GM23338 (cell line): ENCODE results near the gene PTPRJ. TPM values are rescaled to one million over a fixed set of nuclear protein-coding genes. Genes with fewer than 3 reads are reported as not detected.

Experiments
- ATAC-seq: fragments of 200-7000 bp; cut with Tn5 transposase; 3 replicates; pipeline ENCODE4 v1.9.1; 2020
- DNase-seq: peaks from one replicate; pipeline ENCODE4 v3.0.0-alpha.2; 2015; ENCODE audit warnings: low spot score
- H2AFZ ChIP-seq: fragments of 200-600 bp; sonication (generic); 2 replicates; pipeline ENCODE4 v1.8.0; 2016; ENCODE audit warnings: antibody characterized with exemption, mild to moderate bottlenecking, moderate library complexity
- H3F3A ChIP-seq: fragments of 200-600 bp; sonication (generic); replicated peaks from 2 replicates; pipeline ENCODE4 v1.8.0; 2017; ENCODE audit warnings: antibody characterized with exemption, mixed run types, low read depth
- H3K27ac ChIP-seq: fragments of 200-600 bp; sonication (generic); 2 replicates; pipeline ENCODE4 v1.6.1; 2016; ENCODE audit warnings: low read depth
- H3K27me3 ChIP-seq: fragments of 200-600 bp; sonication (generic); 2 replicates; pipeline ENCODE4 v1.8.0; 2016; ENCODE audit warnings: mild to moderate bottlenecking, mixed run types, moderate library complexity; ENCODE audit not compliant: insufficient read depth
- H3K36me3 ChIP-seq: fragments of 200-600 bp; sonication (generic); 2 replicates; pipeline ENCODE4 v1.8.0; 2016; ENCODE audit warnings: mild to moderate bottlenecking; ENCODE audit not compliant: insufficient read depth
- H3K4me1 ChIP-seq: fragments of 200-600 bp; sonication (generic); 2 replicates; pipeline ENCODE4 v1.8.0; 2016; ENCODE audit warnings: mild to moderate bottlenecking, moderate library complexity; ENCODE audit not compliant: insufficient read depth
- H3K4me2 ChIP-seq: fragments of 200-600 bp; sonication (generic); 2 replicates; pipeline ENCODE4 v1.7.1; 2017; ENCODE audit warnings: mixed run types
- H3K4me3 ChIP-seq: fragments of 200-600 bp; sonication (generic); 2 replicates; pipeline ENCODE4 v1.6.1; 2016; ENCODE audit warnings: mixed run types
- H3K79me2 ChIP-seq: fragments of 200-600 bp; sonication (generic); replicated peaks from 2 replicates; pipeline ENCODE4 v1.8.0; 2017; ENCODE audit warnings: mild to moderate bottlenecking; ENCODE audit not compliant: insufficient read depth
- H3K9me2 ChIP-seq: fragments of 200-600 bp; sonication (generic); 2 replicates; pipeline ENCODE4 v1.8.0; 2017; ENCODE audit not compliant: insufficient read depth
- H4K20me1 ChIP-seq: fragments of 200-600 bp; sonication (generic); replicated peaks from 2 replicates; pipeline ENCODE4 v1.8.0; 2017; ENCODE audit warnings: mild to moderate bottlenecking; ENCODE audit not compliant: insufficient read depth
- H3K27ac Mint-ChIP-seq: 2 replicates; pipeline ENCODE4 v1.8.0; 2020; ENCODE audit warnings: inconsistent platforms, mild to moderate bottlenecking, moderate library complexity, mixed read lengths
- H3K27me3 Mint-ChIP-seq: 3 replicates; pipeline ENCODE4 v1.8.0; 2022; ENCODE audit warnings: low read depth, mild to moderate bottlenecking, moderate library complexity, mixed read lengths, inconsistent platforms; ENCODE audit not compliant: insufficient read depth, poor library complexity
- H3K36me3 Mint-ChIP-seq: 3 replicates; pipeline ENCODE4 v1.8.0; 2021; ENCODE audit warnings: low read depth, mild to moderate bottlenecking, inconsistent platforms, moderate library complexity, mixed read lengths
- H3K4me1 Mint-ChIP-seq: 3 replicates; pipeline ENCODE4 v1.8.0; 2020; ENCODE audit warnings: mild to moderate bottlenecking, inconsistent platforms, mixed read lengths
- H3K4me3 Mint-ChIP-seq: 3 replicates; pipeline ENCODE4 v1.8.0; 2021; ENCODE audit warnings: moderate library complexity, mild to moderate bottlenecking, inconsistent platforms, mixed read lengths
- H3K9me3 Mint-ChIP-seq: 3 replicates; pipeline ENCODE4 v1.8.0; 2020; ENCODE audit warnings: moderate library complexity, mild to moderate bottlenecking, inconsistent platforms, mixed read lengths
- CREB1 ChIP-seq: fragments of 250-450 bp; sonication (Bioruptor Pico); IDR thresholded peaks from 2 replicates; pipeline ENCODE4 v1.5.0; 2020; ENCODE audit warnings: low read depth, mild to moderate bottlenecking, moderate library complexity
- EZH2 ChIP-seq: fragments of 200-600 bp; sonication (generic); IDR thresholded peaks from one replicate; pipeline ENCODE4 v1.8.0; 2017; ENCODE audit warnings: antibody characterized with exemption, mild to moderate bottlenecking, low read depth; ENCODE audit not compliant: unreplicated experiment
- JUNB ChIP-seq: IDR thresholded peaks from one replicate; pipeline ENCODE4 v1.6.1; 2016; ENCODE audit warnings: antibody characterized with exemption; ENCODE audit not compliant: unreplicated experiment
- POLR2AphosphoS5 ChIP-seq: IDR thresholded peaks from 2 replicates; pipeline ENCODE4 v1.6.1; 2016; ENCODE audit warnings: antibody characterized with exemption, low read depth
- STAT1 ChIP-seq: IDR thresholded peaks from one replicate; pipeline ENCODE4 v1.6.1; 2016; ENCODE audit warnings: antibody characterized with exemption; ENCODE audit not compliant: unreplicated experiment
- ZNF114 ChIP-seq: fragments of 250-450 bp; sonication (Bioruptor Pico); IDR thresholded peaks from 2 replicates; pipeline ENCODE4 v1.5.0; 2020; ENCODE audit warnings: mild to moderate bottlenecking, moderate library complexity
- ZNF331 ChIP-seq: fragments of 250-450 bp; sonication (Bioruptor Pico); IDR thresholded peaks from 2 replicates; pipeline ENCODE4 v1.5.0; 2020; ENCODE audit warnings: low read depth, mild to moderate bottlenecking, moderate library complexity
- polyA plus RNA-seq: library from polyadenylated mRNA; unstranded; fragments of >200 nt; fragmentation: Nextera tagmentation; extraction: Ambion mirVana; gene quantifications from 2 replicates; pipeline ENCODE4 v1.2.1, GENCODE V29; 2016
- total RNA-seq: library from RNA; depleted of rRNA; stranded (reverse); fragments of >200 nt; shearing (Covaris generic); gene quantifications from 2 replicates; pipeline ENCODE4 v1.2.3, GENCODE V29; 2014
- TF ChIP-seq, protein P1 (sequence below): fragments of 250-450 bp; sonication (Bioruptor Pico); IDR thresholded peaks from 2 replicates; pipeline ENCODE4 v1.5.0; 2020; ENCODE audit warnings: mild to moderate bottlenecking, moderate library complexity
- TF ChIP-seq, protein P2 (sequence below): IDR thresholded peaks from 2 replicates; pipeline ENCODE4 v1.6.1; 2016; ENCODE audit warnings: antibody characterized with exemption
- TF ChIP-seq, protein P3 (sequence below), 2 experiments: fragments of 200-600 bp in 1 of 2; sonication (generic) in 1 of 2; conservative IDR thresholded peaks; 2 replicates each; pipeline versions ENCODE4 v1.5.1 to v1.6.1; 2016 to 2017; ENCODE audit warnings: antibody characterized with exemption in 2 of 2, low read depth in 2 of 2, mild to moderate bottlenecking in 2 of 2, moderate library complexity in 1 of 2
- TF ChIP-seq, protein P4 (sequence below): IDR thresholded peaks from one replicate; pipeline ENCODE4 v1.6.1; 2018; ENCODE audit warnings: antibody characterized with exemption; ENCODE audit not compliant: unreplicated experiment

Gene PTPRJ
- total and polyA plus RNA-seq, 2 experiments from 2014 or later: 4.2 to 16.0 TPM

DNA sequence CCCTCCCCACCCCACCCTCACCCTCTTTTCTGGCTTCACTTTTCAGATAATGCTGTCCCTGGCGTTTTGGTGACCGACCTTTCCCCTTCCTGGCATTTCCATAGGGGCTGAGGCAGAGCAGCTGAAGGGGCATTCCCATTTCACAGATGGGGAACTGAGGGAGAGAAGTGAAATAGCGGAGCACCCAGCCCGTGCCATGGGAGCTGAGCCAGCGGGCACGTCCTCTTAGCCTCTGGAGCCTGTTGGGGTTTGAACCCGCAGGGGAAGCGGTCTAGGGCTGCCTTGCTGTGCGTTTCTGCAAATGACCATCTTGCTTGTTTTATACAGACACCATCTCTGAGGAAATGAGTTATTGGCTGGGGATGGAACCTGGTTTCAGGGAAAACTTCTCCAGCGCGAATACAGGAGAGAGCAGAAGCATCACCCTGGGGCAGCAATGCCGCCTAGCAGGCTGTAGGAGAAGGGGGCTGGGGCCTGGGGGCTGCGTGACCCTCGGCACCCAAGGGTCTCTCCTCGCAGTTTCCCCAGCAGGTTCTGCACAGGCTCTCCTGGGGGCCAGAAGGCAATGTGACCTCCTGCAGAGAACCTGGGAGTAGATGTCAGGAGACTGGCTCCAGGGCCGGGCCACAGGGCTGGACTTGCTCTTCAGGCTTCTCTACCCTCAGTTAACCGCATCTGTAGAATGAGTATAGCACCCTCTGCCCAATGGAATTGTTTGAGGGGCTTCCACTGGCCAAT, 1.5 kb downstream of the PTPRJ start (continued):
- TF ChIP-seq, protein P1, sequence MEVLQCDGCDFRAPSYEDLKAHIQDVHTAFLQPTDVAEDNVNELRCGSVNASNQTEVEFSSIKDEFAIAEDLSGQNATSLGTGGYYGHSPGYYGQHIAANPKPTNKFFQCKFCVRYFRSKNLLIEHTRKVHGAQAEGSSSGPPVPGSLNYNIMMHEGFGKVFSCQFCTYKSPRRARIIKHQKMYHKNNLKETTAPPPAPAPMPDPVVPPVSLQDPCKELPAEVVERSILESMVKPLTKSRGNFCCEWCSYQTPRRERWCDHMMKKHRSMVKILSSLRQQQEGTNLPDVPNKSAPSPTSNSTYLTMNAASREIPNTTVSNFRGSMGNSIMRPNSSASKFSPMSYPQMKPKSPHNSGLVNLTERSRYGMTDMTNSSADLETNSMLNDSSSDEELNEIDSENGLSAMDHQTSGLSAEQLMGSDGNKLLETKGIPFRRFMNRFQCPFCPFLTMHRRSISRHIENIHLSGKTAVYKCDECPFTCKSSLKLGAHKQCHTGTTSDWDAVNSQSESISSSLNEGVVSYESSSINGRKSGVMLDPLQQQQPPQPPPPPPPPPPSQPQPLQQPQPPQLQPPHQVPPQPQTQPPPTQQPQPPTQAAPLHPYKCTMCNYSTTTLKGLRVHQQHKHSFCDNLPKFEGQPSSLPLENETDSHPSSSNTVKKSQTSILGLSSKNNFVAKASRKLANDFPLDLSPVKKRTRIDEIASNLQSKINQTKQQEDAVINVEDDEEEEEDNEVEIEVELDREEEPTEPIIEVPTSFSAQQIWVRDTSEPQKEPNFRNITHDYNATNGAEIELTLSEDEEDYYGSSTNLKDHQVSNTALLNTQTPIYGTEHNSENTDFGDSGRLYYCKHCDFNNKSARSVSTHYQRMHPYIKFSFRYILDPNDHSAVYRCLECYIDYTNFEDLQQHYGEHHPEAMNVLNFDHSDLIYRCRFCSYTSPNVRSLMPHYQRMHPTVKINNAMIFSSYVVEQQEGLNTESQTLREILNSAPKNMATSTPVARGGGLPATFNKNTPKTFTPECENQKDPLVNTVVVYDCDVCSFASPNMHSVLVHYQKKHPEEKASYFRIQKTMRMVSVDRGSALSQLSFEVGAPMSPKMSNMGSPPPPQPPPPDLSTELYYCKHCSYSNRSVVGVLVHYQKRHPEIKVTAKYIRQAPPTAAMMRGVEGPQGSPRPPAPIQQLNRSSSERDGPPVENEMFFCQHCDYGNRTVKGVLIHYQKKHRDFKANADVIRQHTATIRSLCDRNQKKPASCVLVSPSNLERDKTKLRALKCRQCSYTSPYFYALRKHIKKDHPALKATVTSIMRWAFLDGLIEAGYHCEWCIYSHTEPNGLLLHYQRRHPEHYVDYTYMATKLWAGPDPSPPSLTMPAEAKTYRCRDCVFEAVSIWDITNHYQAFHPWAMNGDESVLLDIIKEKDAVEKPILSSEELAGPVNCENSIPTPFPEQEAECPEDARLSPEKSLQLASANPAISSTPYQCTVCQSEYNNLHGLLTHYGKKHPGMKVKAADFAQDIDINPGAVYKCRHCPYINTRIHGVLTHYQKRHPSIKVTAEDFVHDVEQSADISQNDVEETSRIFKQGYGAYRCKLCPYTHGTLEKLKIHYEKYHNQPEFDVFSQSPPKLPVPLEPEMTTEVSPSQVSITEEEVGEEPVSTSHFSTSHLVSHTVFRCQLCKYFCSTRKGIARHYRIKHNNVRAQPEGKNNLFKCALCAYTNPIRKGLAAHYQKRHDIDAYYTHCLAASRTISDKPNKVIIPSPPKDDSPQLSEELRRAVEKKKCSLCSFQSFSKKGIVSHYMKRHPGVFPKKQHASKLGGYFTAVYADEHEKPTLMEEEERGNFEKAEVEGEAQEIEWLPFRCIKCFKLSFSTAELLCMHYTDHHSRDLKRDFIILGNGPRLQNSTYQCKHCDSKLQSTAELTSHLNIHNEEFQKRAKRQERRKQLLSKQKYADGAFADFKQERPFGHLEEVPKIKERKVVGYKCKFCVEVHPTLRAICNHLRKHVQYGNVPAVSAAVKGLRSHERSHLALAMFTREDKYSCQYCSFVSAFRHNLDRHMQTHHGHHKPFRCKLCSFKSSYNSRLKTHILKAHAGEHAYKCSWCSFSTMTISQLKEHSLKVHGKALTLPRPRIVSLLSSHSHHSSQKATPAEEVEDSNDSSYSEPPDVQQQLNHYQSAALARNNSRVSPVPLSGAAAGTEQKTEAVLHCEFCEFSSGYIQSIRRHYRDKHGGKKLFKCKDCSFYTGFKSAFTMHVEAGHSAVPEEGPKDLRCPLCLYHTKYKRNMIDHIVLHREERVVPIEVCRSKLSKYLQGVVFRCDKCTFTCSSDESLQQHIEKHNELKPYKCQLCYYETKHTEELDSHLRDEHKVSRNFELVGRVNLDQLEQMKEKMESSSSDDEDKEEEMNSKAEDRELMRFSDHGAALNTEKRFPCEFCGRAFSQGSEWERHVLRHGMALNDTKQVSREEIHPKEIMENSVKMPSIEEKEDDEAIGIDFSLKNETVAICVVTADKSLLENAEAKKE: no peak
- TF ChIP-seq JUNB (no peak), ZNF331 (CRISPR knock-in tag) (no peak), CREB1 (CRISPR knock-in tag) (no peak), ZNF114 (no peak), EZH2 (no peak)
- TF ChIP-seq, protein P2, sequence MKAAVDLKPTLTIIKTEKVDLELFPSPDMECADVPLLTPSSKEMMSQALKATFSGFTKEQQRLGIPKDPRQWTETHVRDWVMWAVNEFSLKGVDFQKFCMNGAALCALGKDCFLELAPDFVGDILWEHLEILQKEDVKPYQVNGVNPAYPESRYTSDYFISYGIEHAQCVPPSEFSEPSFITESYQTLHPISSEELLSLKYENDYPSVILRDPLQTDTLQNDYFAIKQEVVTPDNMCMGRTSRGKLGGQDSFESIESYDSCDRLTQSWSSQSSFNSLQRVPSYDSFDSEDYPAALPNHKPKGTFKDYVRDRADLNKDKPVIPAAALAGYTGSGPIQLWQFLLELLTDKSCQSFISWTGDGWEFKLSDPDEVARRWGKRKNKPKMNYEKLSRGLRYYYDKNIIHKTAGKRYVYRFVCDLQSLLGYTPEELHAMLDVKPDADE: no peak

DNA sequence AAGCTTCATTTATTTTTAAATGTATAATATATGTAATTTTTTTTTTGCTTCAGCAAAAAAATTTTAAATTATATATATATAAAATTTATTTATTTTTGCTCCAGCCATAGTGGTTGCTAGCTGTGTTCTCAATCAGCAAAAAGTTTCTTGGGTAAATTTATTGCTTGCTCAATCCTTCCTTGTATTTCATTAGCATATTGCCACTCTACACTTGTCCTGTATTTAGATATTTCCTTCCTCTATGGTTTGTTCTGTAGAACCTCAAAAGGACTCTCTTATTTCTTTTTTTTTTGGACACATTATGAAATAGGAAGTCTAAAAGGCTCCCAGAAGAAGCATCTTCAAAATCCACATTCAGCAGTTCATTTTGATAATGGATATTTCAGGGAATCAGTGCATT, 2.3 kb downstream of the PTPRJ start:
- H3K9me2 ChIP-seq: no peaks in the 10 kb centered on the region
- TF ChIP-seq POLR2AphosphoS5: no peak
- TF ChIP-seq, protein P3, sequence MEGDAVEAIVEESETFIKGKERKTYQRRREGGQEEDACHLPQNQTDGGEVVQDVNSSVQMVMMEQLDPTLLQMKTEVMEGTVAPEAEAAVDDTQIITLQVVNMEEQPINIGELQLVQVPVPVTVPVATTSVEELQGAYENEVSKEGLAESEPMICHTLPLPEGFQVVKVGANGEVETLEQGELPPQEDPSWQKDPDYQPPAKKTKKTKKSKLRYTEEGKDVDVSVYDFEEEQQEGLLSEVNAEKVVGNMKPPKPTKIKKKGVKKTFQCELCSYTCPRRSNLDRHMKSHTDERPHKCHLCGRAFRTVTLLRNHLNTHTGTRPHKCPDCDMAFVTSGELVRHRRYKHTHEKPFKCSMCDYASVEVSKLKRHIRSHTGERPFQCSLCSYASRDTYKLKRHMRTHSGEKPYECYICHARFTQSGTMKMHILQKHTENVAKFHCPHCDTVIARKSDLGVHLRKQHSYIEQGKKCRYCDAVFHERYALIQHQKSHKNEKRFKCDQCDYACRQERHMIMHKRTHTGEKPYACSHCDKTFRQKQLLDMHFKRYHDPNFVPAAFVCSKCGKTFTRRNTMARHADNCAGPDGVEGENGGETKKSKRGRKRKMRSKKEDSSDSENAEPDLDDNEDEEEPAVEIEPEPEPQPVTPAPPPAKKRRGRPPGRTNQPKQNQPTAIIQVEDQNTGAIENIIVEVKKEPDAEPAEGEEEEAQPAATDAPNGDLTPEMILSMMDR (conservative IDR thresholded peaks at IDR 0.05; ENCODE audit: low read depth in 2 of 2): no peak
- no peak for TF ChIP-seq STAT1
- TF ChIP-seq CREB1 (CRISPR knock-in tag): no peak
- TF ChIP-seq, protein P4, sequence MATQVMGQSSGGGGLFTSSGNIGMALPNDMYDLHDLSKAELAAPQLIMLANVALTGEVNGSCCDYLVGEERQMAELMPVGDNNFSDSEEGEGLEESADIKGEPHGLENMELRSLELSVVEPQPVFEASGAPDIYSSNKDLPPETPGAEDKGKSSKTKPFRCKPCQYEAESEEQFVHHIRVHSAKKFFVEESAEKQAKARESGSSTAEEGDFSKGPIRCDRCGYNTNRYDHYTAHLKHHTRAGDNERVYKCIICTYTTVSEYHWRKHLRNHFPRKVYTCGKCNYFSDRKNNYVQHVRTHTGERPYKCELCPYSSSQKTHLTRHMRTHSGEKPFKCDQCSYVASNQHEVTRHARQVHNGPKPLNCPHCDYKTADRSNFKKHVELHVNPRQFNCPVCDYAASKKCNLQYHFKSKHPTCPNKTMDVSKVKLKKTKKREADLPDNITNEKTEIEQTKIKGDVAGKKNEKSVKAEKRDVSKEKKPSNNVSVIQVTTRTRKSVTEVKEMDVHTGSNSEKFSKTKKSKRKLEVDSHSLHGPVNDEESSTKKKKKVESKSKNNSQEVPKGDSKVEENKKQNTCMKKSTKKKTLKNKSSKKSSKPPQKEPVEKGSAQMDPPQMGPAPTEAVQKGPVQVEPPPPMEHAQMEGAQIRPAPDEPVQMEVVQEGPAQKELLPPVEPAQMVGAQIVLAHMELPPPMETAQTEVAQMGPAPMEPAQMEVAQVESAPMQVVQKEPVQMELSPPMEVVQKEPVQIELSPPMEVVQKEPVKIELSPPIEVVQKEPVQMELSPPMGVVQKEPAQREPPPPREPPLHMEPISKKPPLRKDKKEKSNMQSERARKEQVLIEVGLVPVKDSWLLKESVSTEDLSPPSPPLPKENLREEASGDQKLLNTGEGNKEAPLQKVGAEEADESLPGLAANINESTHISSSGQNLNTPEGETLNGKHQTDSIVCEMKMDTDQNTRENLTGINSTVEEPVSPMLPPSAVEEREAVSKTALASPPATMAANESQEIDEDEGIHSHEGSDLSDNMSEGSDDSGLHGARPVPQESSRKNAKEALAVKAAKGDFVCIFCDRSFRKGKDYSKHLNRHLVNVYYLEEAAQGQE: no peak
- peak overlapping the region; percentile 5; the same call in 1 of the 3 replicates for H3K4me3 Mint-ChIP-seq
- no peak overlapping the region for H3K4me2 ChIP-seq
- H3K36me3 Mint-ChIP-seq: no peaks in the 10 kb centered on the region; the same call in 2 of the 3 replicates
- peaks cover 5% of the 10 kb centered on the region; the same call in 1 of the 2 replicates for H3K4me1 ChIP-seq
- H3K27ac Mint-ChIP-seq: no peak overlapping the region
- ATAC-seq (no peak), DNase-seq (no peak)
- H3K27me3 Mint-ChIP-seq: peaks cover 14% of the 10 kb centered on the region
- no peaks in the 10 kb centered on the region for H3K9me3 Mint-ChIP-seq
- H2AFZ ChIP-seq: no peak overlapping the region
- no peaks in the 10 kb centered on the region; the same call in 1 of the 2 replicates for H3K36me3 ChIP-seq
- peaks cover 4% of the 10 kb centered on the region; the same call in 1 of the 2 replicates for H4K20me1 ChIP-seq
- H3K4me3 ChIP-seq: no peak overlapping the region
- peaks cover 26% of the 10 kb centered on the region for H3K27me3 ChIP-seq
- peaks cover 13% of the 10 kb centered on the region for H3F3A ChIP-seq
- no peak overlapping the region for H3K27ac ChIP-seq
- peaks cover 50% of the 10 kb centered on the region for H3K79me2 ChIP-seq
- H3K4me1 Mint-ChIP-seq: peaks cover 30% of the 10 kb centered on the region
